Endometrial microvascular endothelial cells (primary cell): Measurements from ENCODE around the gene XXYLT1. TPM values are rescaled to one million over a fixed set of nuclear protein-coding genes. Genes with fewer than 3 reads are reported as not detected.
"Not testable (repeated sequence)": the region's sequence is repeated elsewhere in the genome, so short reads cannot be mapped to it uniquely, and the experiment has no call there.

Source experiments
- in situ Hi-C: cut with HindIII; loops from 2 replicates; pipeline ENCODE4 v1.10.0; 2017; ENCODE audit warnings: low sequenced_read_pairs, low pct_unique_long_range_greater_than_20kb; ENCODE audit errors: inconsistent ontology term
- total RNA-seq: library from RNA; depleted of rRNA; stranded (reverse); fragments of >200 nt; gene quantifications from one replicate; pipeline ENCODE4 v1.2.3, GENCODE V29; 2015; ENCODE audit errors: inconsistent ontology term

XXYLT1 gene
- total RNA-seq, 1 donor from 2014 or later, result 63.7 TPM

DNA sequence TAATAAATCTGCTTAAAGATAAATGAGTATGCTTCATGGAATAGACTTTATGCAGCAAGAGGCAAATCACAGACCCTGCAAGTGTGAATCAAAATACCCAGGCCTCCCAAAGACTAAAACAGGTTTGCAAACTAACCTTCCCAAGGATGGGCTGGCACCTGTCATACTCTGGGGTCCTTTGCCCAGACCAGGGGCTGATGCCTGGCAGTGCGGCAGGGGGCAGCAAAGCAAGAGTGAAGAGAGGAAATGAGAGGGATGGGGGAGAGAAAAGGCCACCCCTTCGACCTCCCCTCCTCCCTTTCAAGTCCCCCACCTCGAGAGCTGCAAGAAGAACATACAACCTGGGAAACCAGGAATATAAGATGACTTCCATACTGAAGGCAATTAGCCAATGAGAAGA, 31.8 kb downstream of the XXYLT1 start:
- in situ Hi-C loops, result no loop called here

DNA sequence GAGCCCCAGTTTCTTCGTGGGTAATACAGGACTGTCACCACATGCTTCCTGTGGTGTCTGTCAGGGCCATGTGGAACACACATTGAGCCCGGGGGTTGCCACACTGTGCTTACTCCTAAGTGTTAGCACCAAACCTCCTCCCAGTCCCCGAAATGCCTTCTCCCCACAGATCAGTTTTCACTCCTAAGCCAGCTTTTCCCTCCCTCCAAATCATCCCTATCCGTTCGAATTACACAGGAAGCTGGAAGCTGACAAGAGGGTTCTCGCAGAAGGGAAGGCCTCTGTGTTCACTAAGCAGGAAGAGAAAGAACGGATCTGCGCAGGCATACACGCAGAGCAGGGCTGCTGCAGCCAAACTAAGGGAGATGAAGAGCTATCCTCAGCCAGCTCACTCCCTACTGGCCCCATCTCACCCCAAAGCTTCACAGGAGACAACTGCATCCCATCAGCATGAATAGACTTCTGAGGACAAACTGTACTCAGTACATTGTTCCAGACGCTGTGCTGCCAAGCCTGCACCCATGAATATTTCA, 32.3 kb downstream of the XXYLT1 start:
- in situ Hi-C loops, result no loop called here

DNA sequence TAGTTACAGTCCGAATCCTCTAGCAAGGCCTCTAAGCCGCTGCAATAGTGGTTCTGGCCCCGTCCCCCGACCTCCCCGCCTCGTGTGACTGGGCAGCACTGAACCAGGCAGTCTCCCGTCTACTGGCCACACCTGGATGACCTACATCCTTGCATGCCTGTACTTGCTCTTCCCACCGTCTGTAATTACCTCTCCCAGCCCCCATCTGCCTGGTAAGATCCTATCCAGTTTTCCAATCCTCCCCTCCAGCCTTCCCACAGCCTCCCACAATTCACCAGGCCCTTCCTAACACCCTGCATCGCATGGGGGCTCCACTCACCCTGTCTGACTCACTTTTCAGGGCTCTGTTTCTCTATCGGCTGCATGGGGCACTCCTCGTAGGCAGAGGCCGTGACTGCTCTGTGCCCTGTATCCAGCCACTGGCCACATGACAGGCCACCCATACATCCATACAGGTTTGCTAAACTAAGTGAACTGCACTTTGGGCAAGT, 32.8 kb downstream of the XXYLT1 start:
- in situ Hi-C loops, result no loop called here

DNA sequence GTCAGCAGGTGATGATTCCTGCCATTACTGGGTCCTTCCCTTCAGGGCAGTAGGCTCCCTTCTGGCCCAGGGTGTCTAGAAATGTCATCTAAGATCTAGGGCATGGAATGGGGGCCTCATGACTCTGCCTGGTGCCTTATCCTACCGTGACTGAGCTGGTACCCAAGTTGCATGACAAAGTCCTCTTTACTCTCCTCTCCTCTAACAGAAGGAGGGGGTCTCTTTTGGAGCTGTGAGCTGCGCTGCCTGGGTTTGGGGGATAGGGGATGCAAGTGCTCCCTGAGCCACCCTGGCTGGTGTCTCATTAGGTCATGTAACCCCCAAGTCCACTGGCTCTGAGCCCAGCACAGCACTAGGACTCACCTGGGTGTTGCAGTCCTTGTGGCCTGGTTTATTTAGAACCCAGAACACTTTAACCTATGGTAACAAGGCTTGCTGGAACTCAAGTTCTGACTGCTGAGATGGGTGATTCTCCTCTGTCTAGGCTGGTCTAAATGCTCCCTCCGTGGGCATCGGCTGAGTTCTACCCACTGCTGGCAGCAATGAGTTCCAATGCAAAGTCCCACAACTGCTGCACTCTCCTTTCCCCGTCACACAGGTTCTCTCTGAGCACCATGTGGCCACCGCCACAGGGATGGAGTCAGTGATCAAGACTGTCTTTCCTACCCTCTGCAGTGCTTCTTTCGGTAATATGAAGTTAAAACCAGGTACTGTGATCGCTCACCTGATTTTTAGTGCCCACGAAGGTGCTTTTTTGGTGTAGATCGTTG, 34.0 kb downstream of the XXYLT1 start:
- in situ Hi-C loops, result no loop called here

DNA sequence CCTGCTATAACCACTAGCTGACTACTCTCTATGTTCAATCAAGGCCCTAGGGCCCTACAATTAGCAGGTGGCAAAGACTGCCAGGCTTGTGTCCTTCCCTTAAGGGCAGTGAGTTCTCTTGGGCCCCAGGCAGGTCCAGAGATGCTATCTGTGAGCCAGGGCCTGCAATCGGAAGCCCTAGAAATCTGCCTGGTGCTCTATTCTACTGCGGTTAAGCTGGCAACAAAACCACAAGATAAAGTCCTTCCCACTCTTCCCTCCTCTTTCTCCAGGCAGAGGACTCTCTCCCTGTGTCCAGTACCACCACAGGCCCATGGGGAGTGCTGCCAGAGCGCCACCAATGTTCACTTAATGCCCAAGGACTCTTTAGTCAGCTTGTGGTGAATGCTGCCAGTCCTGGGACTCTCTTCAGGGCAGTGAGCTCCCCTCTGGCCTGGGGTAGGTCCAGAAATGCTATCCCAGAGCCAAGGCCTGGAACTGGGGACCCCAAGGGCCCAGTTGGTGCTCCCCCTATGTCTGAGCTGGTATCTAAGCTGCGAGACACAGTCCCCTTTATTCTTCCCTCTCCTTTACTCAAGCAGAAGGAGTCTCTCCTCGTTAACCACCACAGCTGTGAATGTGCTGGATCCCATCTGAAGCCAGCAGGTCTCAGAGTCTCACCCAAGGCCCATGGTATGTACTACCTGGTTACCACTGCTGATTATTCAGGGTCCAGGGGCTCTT, 34.7 kb downstream of the XXYLT1 start:
- in situ Hi-C loops, result no loop called here

DNA sequence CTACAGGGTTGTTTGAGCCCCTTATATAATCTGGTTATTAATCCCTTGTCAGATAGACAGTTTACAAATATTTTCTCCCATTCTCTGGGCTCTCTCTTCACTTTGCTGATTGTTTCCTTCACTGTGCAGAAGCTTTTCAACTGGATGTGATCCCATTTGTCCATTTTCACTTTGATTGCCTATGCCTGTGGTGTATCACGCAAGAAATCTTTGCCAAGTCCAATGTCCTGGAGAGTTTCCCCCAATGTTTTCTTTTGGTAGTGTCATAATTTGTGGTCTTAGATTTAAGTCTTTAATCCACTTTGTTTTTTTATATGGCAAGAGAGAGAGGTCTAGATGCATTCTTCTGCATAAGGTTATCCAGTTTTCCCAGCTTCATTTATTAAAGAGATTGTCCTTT, 40.7 kb downstream of the XXYLT1 start:
- in situ Hi-C loops, result no loop called here

DNA sequence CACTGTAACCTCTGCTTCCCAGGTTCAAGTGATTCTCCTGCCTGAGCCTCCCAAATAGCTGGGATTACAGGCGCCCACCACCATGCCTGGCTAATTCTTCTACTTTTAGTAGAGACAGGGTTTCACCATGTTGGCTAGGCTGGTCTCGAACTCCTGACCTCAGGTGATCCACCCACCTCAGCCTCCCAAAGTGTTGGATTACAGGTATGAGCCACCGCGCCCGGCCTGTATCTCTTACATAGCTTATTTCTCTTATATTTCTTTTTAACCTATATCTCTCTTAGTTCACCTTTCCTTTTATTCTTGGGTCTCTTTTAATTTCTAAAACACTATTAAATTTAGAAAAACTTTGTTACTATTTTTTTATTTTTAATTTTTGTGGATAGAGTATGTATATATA, 42.1 kb downstream of the XXYLT1 start:
- in situ Hi-C loops, result not testable (repeated sequence)

DNA sequence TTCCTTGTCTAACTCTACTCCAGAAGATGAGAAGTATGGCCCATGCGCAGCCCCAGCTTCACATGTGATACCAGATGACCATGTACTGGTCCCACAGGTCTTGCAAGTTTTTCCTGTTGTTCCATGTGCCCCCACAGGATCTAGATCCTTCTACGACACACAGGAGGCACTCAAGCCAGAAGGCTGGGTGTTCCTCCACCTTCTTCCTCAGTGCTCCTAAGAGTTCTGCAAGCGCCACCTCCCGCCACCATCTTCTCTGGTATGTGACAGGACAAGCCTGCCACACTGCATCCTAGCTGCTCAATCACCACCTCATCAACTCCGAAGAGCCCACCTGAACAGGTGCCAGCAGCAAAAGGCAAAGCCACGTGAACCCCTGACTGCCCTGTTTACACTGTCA, 43.1 kb downstream of the XXYLT1 start:
- in situ Hi-C loops, result no loop called here

DNA sequence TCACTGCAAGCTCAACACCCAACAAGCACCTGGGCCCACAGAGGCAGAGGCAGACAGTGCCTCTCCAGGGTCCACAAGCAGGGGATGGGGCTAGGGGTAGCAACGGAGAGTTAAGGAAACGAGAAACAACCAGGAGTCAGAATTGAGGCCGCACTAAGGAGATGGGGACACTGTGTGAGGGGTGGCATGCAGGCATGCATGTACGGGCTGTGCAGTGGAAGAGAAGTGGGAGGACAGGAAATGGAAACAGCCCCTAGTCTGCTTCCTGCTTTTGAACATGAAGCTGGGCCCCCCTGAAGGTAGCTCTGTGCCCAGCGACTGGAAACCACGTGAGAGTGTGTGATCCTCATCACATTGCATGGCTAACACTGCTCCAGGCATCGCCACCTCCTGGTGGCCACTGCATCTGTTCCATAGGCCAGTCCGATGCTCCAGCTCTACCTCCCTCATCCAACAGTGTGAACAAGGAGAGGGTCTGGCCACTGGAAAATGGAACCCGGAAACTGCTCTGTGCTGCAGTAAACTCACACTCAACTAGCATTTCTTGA, 44.0 kb downstream of the XXYLT1 start:
- in situ Hi-C loops, result no loop called here

DNA sequence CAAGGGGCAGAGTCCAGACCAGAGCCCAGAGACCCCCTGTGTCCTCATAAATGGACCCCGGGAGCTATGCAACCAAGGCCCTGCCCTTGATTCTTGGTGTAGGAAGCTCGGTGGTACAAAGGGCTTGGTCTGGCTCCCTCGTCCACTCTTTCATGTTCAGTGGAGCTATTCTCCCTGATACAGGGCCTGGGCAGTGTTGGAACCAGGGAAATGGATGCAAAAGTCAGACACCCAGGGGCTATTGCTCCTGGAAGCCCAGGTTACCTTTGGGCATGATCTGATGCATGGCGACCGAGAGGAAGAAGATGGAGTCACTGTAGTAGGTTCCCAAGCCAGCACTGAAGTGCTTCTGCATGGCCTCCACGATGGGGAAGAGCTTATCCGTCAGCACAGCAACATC, 44.5 kb downstream of the XXYLT1 start:
- in situ Hi-C loops, result no loop called here

DNA sequence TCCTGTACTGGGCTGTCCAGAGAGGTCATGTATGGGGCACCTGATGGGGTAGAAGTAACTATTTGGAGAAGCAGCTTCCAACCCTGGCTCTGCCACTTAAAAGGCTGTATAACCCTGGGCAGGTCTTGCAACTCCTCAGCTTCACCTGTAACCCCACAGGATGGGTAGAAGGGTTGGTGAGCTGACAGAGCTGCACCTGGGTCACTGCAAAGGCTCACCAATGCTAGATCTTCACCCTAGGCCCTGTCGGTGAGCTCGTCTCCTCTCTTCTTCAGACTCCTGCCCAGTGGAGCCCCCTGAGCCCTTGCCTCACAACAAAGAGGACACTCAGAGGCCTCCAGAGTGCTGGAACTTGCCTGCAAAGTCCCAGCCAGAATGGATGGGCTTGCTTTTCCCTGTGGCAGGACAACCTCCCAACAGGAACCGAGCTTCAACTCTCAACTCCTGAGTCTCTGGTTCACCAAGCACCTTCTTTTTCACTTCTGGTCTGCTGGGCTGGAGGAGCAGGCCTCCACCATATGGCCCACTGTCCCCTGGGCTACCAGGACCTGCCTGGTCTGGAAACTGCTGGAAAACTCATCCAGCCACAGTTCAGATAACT, 45.9 kb downstream of the XXYLT1 start:
- in situ Hi-C loops, result no loop called here

DNA sequence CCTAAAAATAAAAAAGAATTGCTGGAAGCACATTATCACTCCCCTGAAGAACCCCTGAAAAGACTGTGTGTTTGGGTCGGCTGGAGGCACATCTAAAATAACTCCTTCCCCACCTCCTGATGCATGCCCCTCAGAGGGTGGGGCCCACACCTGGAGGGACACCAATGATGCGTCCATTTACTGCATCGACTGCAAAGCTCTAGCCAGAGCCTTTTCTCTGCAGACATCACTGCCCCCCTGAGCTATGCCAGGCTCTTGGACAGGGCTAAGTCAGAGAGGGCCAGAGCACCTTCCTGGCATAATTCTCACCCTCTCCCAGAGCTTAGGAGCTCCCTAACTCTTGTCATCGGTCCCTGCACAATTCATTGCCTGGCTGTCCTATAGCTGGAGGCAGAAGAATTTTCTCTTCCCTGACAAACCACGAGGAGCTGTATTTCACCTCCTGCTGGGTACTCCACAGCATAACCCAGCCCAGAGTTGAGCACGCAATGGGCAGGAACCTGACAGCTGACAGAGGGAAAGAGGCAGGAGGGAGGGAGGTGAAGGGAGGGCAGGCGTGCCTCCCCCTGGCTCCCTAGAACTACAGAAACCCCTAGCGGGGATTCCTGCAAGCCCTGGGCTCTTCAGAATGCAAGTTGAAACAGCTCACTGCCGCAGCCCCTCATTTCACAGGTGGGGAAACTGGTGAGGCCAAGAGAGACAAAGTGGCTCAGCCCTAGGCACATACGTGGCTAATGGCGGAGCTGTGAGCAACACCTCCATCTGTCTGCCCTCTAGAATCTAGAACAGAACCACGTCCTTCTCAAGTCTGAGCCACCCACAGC, 46.6 kb downstream of the XXYLT1 start:
- in situ Hi-C loops, result no loop called here

DNA sequence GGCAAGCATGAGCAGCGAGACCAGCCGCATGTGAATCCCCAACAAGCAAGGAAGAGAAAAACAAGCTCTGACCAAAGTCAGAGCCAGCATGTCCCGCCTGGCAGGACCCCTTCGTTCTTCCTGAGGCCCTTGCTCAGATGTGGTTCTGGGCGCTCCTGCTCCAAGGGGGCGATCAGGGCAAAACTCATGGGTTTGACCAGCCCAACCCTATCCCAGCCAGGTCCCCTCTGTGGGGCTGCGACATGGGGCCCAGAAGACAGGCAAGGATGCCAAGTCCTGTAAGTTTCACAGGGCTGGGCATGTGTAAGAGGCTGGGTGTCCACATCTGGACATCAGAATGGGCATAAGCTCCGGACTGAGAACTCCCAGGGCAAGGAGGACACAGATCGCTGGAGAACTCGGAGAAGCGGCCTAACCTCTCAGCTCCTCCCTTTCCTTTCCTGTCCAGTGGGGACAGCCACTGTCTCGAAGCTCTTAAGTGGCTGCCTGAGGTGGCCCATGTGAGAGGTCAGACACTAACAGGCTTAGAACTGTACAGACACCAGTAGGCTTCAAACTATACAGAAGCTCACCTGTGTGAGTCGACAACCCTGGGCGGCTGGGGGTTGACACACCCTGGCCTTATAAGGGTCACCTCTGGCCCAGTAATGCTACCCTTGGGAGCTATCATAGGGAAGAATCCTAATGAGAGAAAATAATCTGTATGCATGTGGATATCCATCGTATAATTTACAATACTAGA, 48.9 kb downstream of the XXYLT1 start:
- in situ Hi-C loops, result no loop called here

DNA sequence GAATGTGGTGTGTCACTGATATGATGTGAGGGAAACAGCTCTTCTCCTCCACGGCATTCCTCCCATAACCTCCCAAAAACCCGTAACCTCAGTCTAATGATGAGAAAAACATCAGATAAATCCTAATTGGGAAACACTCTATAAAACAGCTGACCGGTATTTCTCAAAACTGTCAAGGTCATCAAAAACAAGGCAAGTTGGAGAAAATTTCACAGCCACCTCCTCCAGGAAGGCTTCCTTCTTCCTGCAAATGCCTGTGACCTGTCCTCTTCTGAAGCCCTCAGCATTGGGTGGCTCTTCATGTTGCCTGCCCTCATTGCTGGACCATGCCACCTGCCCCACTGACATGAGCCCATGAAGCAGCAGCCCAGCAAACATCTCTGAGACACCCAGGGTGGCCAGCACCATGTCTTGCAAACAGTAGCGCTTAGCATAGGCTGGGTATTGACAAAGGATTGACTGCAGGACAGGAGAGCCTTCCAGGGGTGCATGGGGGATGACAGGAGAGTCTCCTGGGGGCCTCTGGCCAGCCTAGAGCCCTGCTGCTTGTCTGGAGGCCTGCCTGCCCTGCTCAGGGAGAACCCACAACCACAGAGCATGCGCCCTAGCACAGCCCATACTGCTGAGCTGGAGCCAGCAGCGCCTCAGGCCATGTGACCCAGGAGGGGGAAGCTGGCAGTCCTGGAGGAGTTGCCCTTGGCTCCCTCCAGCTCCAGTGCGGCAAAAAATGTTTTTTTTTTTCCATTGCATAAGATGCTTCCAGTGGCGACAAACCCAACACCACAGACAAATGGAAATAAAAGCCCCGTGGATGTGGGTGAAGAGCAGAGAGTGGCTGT, 49.7 kb downstream of the XXYLT1 start:
- in situ Hi-C loops, result no loop called here

DNA sequence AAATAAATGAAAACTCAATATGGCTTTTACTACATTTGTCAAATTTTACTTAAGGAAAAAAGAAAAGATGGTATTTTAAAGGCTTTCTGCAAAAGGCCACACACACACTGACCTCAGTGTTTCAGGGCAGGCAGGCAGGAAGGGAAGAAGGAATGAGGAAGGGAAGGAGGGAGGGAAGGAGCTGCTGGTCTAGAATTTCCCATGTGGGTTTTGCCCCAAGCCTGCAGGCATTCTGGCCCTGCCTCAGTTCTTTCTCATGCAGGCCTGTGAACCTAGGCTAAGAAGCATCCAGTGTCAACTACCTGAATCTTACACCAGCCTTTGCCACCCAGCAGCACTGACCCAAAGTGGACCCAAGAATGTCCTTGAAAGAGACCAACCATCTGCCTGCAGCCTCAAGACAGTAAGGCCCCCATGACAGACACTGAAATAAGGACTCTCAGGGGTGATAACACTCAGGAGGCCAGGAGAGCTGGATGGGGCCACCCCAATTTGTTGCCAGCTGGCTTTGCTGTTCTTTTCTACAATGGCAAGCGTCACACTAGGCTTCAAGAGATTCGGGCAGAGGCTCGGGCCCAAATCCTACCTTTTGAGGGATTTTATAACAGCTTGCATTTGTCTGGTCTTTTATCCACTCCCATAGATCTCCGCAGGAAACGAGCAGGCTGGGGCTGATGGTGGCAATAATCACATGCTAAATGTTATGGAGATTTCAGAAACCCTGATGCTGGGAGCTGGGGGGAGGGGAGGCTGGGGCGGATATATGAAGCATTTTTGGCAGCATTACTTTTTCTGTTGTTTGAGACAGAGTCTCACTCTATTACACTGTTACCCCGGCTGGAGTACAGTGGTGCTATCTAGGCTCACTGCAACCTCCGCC, 51.4 kb downstream of the XXYLT1 start:
- in situ Hi-C loops, result no loop called here

DNA sequence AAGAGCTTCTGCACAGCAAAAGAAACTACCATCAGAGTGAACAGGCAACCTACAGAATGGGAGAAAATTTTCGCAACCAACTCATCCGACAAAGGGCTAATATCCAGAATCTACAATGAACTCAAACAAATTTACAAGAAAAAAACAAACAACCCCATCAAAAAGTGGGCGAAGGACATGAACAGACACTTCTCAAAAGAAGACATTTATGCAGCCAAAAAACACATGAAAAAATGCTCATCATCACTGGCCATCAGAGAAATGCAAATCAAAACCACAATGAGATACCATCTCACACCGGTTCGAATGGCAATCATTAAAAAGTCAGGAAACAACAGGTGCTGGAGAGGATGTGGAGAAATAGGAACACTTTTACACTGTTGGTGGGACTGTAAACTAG, 52.6 kb downstream of the XXYLT1 start:
- in situ Hi-C loops, result not testable (repeated sequence)
